Measurements from ENCODE around the gene PKD2. TPM values are rescaled to one million over a fixed set of nuclear protein-coding genes. Genes with fewer than 3 reads are reported as not detected.

Gene PKD2
- 8.3 and 13.8 TPM in 2 replicates for total RNA-seq

DNA sequence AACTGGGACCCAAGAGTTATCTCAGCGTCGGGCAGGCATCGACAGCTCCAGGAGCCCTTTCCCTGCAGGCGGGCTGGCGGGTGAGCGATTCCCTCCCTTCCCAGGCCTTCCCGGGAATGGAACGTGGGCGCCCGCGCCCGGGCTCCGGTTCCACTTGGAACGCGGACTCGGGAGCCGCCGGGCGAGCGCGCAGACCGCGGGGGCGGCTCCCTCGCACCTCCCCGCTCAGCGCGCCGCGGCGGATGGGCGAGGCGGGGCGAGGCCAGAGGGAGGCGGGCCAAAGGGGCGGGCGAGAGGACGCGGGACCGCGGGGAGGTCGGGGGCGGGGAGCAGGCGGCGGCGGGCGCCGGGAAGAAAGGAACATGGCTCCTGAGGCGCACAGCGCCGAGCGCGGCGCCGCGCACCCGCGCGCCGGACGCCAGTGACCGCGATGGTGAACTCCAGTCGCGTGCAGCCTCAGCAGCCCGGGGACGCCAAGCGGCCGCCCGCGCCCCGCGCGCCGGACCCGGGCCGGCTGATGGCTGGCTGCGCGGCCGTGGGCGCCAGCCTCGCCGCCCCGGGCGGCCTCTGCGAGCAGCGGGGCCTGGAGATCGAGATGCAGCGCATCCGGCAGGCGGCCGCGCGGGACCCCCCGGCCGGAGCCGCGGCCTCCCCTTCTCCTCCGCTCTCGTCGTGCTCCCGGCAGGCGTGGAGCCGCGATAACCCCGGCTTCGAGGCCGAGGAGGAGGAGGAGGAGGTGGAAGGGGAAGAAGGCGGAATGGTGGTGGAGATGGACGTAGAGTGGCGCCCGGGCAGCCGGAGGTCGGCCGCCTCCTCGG, at the start of gene PKD2:
TSS of gene PKD2 (plus strand) at position 332 of the 818 bp plus-strand sequence. CDS start at position 431, 99 bp downstream.

DNA sequence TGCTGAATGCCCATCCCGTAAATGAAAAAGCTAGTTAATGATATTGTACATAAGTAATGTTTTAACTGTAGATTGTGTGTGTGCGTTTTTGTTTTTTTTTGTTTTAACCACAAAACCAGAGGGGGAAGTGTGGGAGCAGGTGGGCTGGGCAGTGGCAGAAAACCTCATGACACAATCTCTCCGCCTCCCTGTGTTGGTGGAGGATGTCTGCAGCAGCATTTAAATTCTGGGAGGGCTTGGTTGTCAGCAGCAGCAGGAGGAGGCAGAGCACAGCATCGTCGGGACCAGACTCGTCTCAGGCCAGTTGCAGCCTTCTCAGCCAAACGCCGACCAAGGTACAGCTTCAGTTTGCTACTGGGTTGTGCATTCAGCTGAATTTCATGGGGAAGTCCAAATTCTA, 32.0 kb upstream of the PKD2 start, which contains the start of gene SPP1:
TSS of gene SPP1 (plus strand) at position 249 of the 400 bp plus-strand sequence. CDS start 1,182 bp downstream, outside the sequence.

Other genes starting within 250 kb of the PKD2 start
- not detected in 2 replicates for gene IBSP, start 208.1 kb upstream of the PKD2 start, total RNA-seq
- not detected in 2 replicates for gene MEPE, start 174.7 kb upstream of the PKD2 start, total RNA-seq
- gene SPP1, start 31.9 kb upstream of the PKD2 start, total RNA-seq = not detected in 2 replicates
- 0.49 and 0.60 TPM in 2 replicates for gene ABCG2, start 151.0 kb downstream of the PKD2 start, total RNA-seq

Measured in airway epithelial cell (primary cell).